HCT116 (cell line): ENCODE measurements around the gene UTS2R. TPM values are rescaled to one million over a fixed set of nuclear protein-coding genes. Genes with fewer than 3 reads are reported as not detected.

ENCODE experiments used
- ATAC-seq: fragments of 200-7000 bp; cut with Tn5 transposase; 2 replicates; pipeline ENCODE4 v1.9.1; 2020; ENCODE audit warnings: mild to moderate bottlenecking, moderate library complexity
- BruUV-seq: library from RNA; stranded (reverse); fragments of 400-500 nt; replicated peaks from 2 replicates; lab custom pipeline; 2021; lab: Mats Ljungman, UMichigan
- CTCF ChIA-PET: fragments of 300-600 bp; sonication (Branson Sonifier 250); formaldehyde crosslinking; loops from one replicate; lab custom pipeline; 2021; ENCODE audit warnings: antibody characterized with exemption; lab: Charles Lee
- POLR2A ChIA-PET: fragments of 300-600, 350-600 bp; sonication (Branson Sonifier 250); formaldehyde crosslinking; loops from one replicate; lab custom pipeline; 2021; ENCODE audit warnings: antibody characterized with exemption; lab: Charles Lee
- RAD21 ChIA-PET, 2 experiments: fragments of 300-600 bp; sonication (Branson Sonifier 250); formaldehyde crosslinking; loops; one replicate each; lab custom pipeline; 2023; ENCODE audit warnings: low total read pairs in 2 of 2; ENCODE audit not compliant: uncharacterized antibody in 2 of 2, unreplicated experiment in 2 of 2, low non-redundant PET in 1 of 2; lab: Charles Lee
- DNase-seq: peaks from one replicate; pipeline ENCODE4 v3.0.0-alpha.2; 2010; ENCODE audit warnings: low read depth, low spot score
- H2AFZ ChIP-seq: fragments of 200-600 bp; shearing (Covaris generic), sonication (generic); 2 replicates; pipeline ENCODE4 v1.6.1; 2017; ENCODE audit warnings: low read depth, mixed run types, mixed read lengths, antibody characterized with exemption, low read length; ENCODE audit not compliant: poor library complexity, severe bottlenecking
- H3K27ac ChIP-seq: 2 replicates; pipeline ENCODE4 v1.5.1; 2012; ENCODE audit warnings: low read depth, low read length
- H3K27me3 ChIP-seq: fragments of 200-600 bp; sonication (generic); 2 replicates; pipeline ENCODE4 v1.6.1; 2016; ENCODE audit warnings: mixed run types, low read length, mixed read lengths; ENCODE audit not compliant: insufficient read depth
- H3K36me3 ChIP-seq, 2 experiments: fragments of 200-500 bp in 1 of 2; fragments of 200-600 bp in 1 of 2; sonication (Bioruptor generic) in 1 of 2; sonication (generic) in 1 of 2; 2 replicates each; pipeline versions ENCODE4 v1.5.1 to v1.6.1; 2014 to 2016; ENCODE audit warnings: low read length in 2 of 2, inconsistent platforms in 1 of 2, mixed read lengths in 1 of 2, mixed run types in 1 of 2; ENCODE audit not compliant: insufficient read depth in 2 of 2, control insufficient read depth in 1 of 2
- H3K4me1 ChIP-seq, 2 experiments: fragments of 200-600 bp in 1 of 2; sonication (generic) in 1 of 2; 2 replicates each; pipeline versions ENCODE4 v1.5.1 to v1.6.1; 2012 to 2017; ENCODE audit warnings: low read length in 2 of 2, inconsistent platforms in 1 of 2, mild to moderate bottlenecking in 1 of 2, mixed read lengths in 1 of 2, mixed run types in 1 of 2, moderate library complexity in 1 of 2; ENCODE audit not compliant: insufficient read depth in 2 of 2, control insufficient read depth in 1 of 2
- H3K4me2 ChIP-seq: fragments of 200-600 bp; sonication (generic); 2 replicates; pipeline ENCODE4 v1.6.1; 2017; ENCODE audit warnings: mixed run types, low read length, mixed read lengths
- H3K4me3 ChIP-seq, 2 experiments: fragments of 200-600 bp in 1 of 2; sonication (generic) in 1 of 2; replicated peaks in 1 of 2; 2 replicates each; pipeline ENCODE4 v1.5.1; 2011 to 2016; ENCODE audit warnings: low read length in 2 of 2, control low read depth in 1 of 2, low read depth in 1 of 2, mild to moderate bottlenecking in 1 of 2, mixed read lengths in 1 of 2, mixed run types in 1 of 2
- H3K79me2 ChIP-seq: fragments of 200-600 bp; sonication (generic); 2 replicates; pipeline ENCODE4 v1.6.1; 2017; ENCODE audit warnings: mild to moderate bottlenecking, mixed run types, low read length, moderate library complexity, mixed read lengths; ENCODE audit not compliant: insufficient read depth
- H3K9ac ChIP-seq: fragments of 200-600 bp; sonication (generic); 2 replicates; pipeline ENCODE4 v1.6.1; 2016; ENCODE audit warnings: low read length, mixed read lengths
- H3K9me2 ChIP-seq: fragments of 200-600 bp; sonication (generic), shearing (Covaris generic); 2 replicates; pipeline ENCODE4 v1.6.1; 2017; ENCODE audit warnings: mixed run types, mild to moderate bottlenecking, moderate library complexity; ENCODE audit not compliant: insufficient read depth
- H3K9me3 ChIP-seq, 2 experiments: fragments of 200-500 bp in 1 of 2; fragments of 200-600 bp in 1 of 2; sonication (Bioruptor generic) in 1 of 2; sonication (generic) in 1 of 2; 2 replicates each; pipeline ENCODE4 v1.6.1; 2014 to 2017; ENCODE audit warnings: low read length in 2 of 2, mixed read lengths in 2 of 2, inconsistent platforms in 1 of 2, low read depth in 1 of 2, mild to moderate bottlenecking in 1 of 2, mixed run types in 1 of 2, moderate library complexity in 1 of 2; ENCODE audit not compliant: control insufficient read depth in 1 of 2, insufficient read depth in 1 of 2
- H4K20me1 ChIP-seq: fragments of 200-600 bp; sonication (generic), shearing (Covaris generic); 2 replicates; pipeline ENCODE4 v1.6.1; 2017; ENCODE audit warnings: mixed run types, mild to moderate bottlenecking, moderate library complexity; ENCODE audit not compliant: insufficient read depth
- ATF3 ChIP-seq: IDR thresholded peaks from 2 replicates; pipeline ENCODE4 v1.6.1; 2012
- CBX3 ChIP-seq: IDR thresholded peaks from 2 replicates; pipeline ENCODE4 v1.6.1; 2012; ENCODE audit warnings: low read depth
- CTCF ChIP-seq, 3 experiments: fragments of 200-600 bp in 1 of 3; sonication (generic) in 1 of 3; IDR thresholded peaks in 2 of 3; conservative IDR thresholded peaks in 1 of 3; 2 replicates each; pipeline ENCODE4 v1.5.1; 2012 to 2017; ENCODE audit warnings: low read depth in 2 of 3, low read length in 2 of 3, antibody characterized with exemption in 1 of 3, borderline replicate concordance in 1 of 3, control low read depth in 1 of 3, mild to moderate bottlenecking in 1 of 3, mixed read lengths in 1 of 3, mixed run types in 1 of 3, moderate library complexity in 1 of 3; ENCODE audit not compliant: insufficient read depth in 1 of 3
- ELF1 ChIP-seq: IDR thresholded peaks from 2 replicates; pipeline ENCODE4 v1.6.1; 2012; ENCODE audit warnings: low read depth, borderline replicate concordance
- EZH2phosphoT487 ChIP-seq: fragments of 200-600 bp; IDR thresholded peaks from 2 replicates; pipeline ENCODE4 v1.6.1; 2018; ENCODE audit warnings: antibody characterized with exemption, borderline replicate concordance
- FOSL1 ChIP-seq: IDR thresholded peaks from 2 replicates; pipeline ENCODE4 v1.6.1; 2012; ENCODE audit warnings: low read depth
- JUND ChIP-seq: IDR thresholded peaks from 2 replicates; pipeline ENCODE4 v1.6.1; 2012
- MAX ChIP-seq: IDR thresholded peaks from 2 replicates; pipeline ENCODE4 v1.6.1; 2012
- POLR2A ChIP-seq: IDR thresholded peaks from 2 replicates; pipeline ENCODE4 v1.7.0; 2011; ENCODE audit warnings: borderline replicate concordance; ENCODE audit not compliant: insufficient read depth, insufficient read length; ENCODE audit errors: extremely low read depth
- POLR2AphosphoS5 ChIP-seq: IDR thresholded peaks from 2 replicates; pipeline ENCODE4 v1.6.1; 2011; ENCODE audit warnings: mild to moderate bottlenecking, low read depth, low read length, moderate library complexity
- RAD21 ChIP-seq: IDR thresholded peaks from 2 replicates; pipeline ENCODE4 v1.6.1; 2012; ENCODE audit warnings: low read depth, mild to moderate bottlenecking
- REST ChIP-seq: IDR thresholded peaks from 2 replicates; pipeline ENCODE4 v1.6.1; 2012; ENCODE audit warnings: low read depth
- SIN3A ChIP-seq: IDR thresholded peaks from 2 replicates; pipeline ENCODE4 v1.6.1; 2012; ENCODE audit warnings: low read depth
- SP1 ChIP-seq: IDR thresholded peaks from 2 replicates; pipeline ENCODE4 v1.6.1; 2012; ENCODE audit warnings: low read depth
- SRF ChIP-seq: IDR thresholded peaks from 2 replicates; pipeline ENCODE4 v1.6.1; 2012; ENCODE audit warnings: low read depth
- TCF7L2 ChIP-seq: IDR thresholded peaks from 2 replicates; pipeline ENCODE4 v1.7.0; 2011; ENCODE audit warnings: borderline replicate concordance, inconsistent platforms; ENCODE audit not compliant: insufficient read depth, insufficient read length; ENCODE audit errors: extremely low read depth
- YY1 ChIP-seq: IDR thresholded peaks from 2 replicates; pipeline ENCODE4 v1.6.1; 2011; ENCODE audit warnings: low read length, low read depth, moderate library complexity, mild to moderate bottlenecking; ENCODE audit not compliant: insufficient replicate concordance; ENCODE audit errors: extremely low read depth
- ZBTB33 ChIP-seq: IDR thresholded peaks from 2 replicates; pipeline ENCODE4 v1.6.1; 2011; ENCODE audit warnings: mild to moderate bottlenecking, low read length, moderate library complexity; ENCODE audit not compliant: insufficient replicate concordance; ENCODE audit errors: extremely low read depth
- ZFX ChIP-seq: fragments of 450-650 bp; IDR thresholded peaks from 2 replicates; pipeline ENCODE4 v1.6.1; 2017
- ZNF274 ChIP-seq: fragments of 200-500 bp; sonication (Bioruptor generic); IDR thresholded peaks from 2 replicates; pipeline ENCODE4 v1.6.1; 2014; ENCODE audit warnings: mild to moderate bottlenecking, low read depth, low read length, inconsistent platforms
- intact Hi-C: fragments of 100-400 bp; cut with micrococcal nuclease; formaldehyde crosslinking; loops from 2 replicates; pipeline ENCODE4 v1.10.0; 2022
- total RNA-seq: library from RNA; stranded (reverse); gene quantifications from one replicate; pipeline ENCODE4 v1.2.1, GENCODE V29; 2021; ENCODE audit not compliant: unreplicated experiment

The UTS2R gene
- total RNA-seq, 1 experiment from 2014 or later, result not detected

GRCh38 chr17:82415336-82415735 lies 43.8 kb downstream of the UTS2R start:
- no TSS peak for BruUV-seq
- Histone ChIP-seq H3K36me3 (peaks cover 0 to 3% of the 10 kb centered on the region in 2 experiments; a peak in 1 of 4 replicates), H3K9ac (no peak overlapping the region), H3K9me3 (no peaks in the 10 kb centered on the region), H2AFZ (no peak overlapping the region), H3K4me1 (peaks cover 7 to 23% of the 10 kb centered on the region in 2 experiments), H4K20me1 (peaks cover 6% of the 10 kb centered on the region; the same call in 1 of the 2 replicates), H3K4me3 (no peak overlapping the region), H3K79me2 (no peaks in the 10 kb centered on the region; the same call in 1 of the 2 replicates), H3K27me3 (no peaks in the 10 kb centered on the region), H3K9me2 (no peaks in the 10 kb centered on the region), H3K4me2 (no peak overlapping the region), H3K27ac (no peak overlapping the region)
- ChIA-PET RAD21 (interaction anchor here in 1 of 2 experiments (0.5 to 0.7 kb wide), 2 partner anchors 42 to 200 kb away, joined by 3 to 7 read pairs; no protein-coding TSS in a partner anchor), POLR2A (interaction anchor here (0.7 kb wide), 1 partner anchor 11 kb away, joined by 3 read pairs; no protein-coding TSS in a partner anchor), CTCF (interaction anchor here (0.7 kb wide), 1 partner anchor 115 kb away, joined by 3 read pairs; no protein-coding TSS in a partner anchor)
- ATAC-seq (no peak), DNase-seq (no peak)
- TF ChIP-seq POLR2AphosphoS5 (no peak), ZBTB33 (no peak), JUND (no peak), SRF (no peak), REST (no peak), POLR2A (no peak), ZNF274 (no peak), ATF3 (no peak), TCF7L2 (no peak), RAD21 (no peak), SP1 (no peak), YY1 (no peak), ELF1 (no peak), FOSL1 (no peak), MAX (no peak), CTCF (IDR thresholded peaks at IDR 0.05 in 2 of 3, conservative IDR thresholded peaks at IDR 0.05 in 1 of 3; ENCODE audit: borderline replicate concordance in 1 of 3, insufficient read depth in 1 of 3, low read depth in 2 of 3, low read length in 2 of 3) (no peak), CBX3 (no peak), SIN3A (no peak), EZH2phosphoT487 (no peak), ZFX (no peak)
- intact Hi-C loops, result loop anchor here (2.0 to 10.0 kb wide), 3 partner anchors 115 to 381 kb away; partner anchors contain the start of genes DCXR and RAC3
